T-helper 1 cell (primary cell): ENCODE data around the gene AGO3.
A peak's percentile ranks its signal among the peaks of the same experiment; 100 is the strongest.
"Not testable (repeated sequence)": the region's sequence is repeated elsewhere in the genome, so short reads cannot be mapped to it uniquely, and the experiment has no call there.

ENCODE experiments used
- DNase-seq, 5 donors: peaks; one replicate each; pipeline ENCODE4 v3.0.0-alpha.2; 2012 to 2020

The AGO3 gene

DNA sequence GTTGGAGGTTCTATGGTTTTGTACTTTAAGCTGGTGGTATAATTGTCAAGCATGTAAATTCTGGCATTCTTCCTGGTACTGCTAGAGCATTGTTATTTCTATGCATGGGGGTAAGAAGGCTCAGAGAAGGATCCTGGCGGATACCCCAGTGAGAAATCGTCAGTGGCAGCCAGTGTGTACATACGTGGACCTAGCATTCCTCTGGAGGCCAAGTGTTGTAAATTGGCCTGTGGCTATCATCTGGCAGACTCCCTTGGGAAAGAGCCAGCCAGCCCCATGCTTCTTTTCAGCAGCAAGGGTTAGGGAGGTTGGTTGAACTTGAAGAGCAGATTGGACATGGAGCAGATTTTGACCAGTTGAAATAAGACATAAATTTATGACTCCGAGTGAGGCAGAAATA lies 5.2 kb upstream of the AGO3 start:
- no peak for DNase-seq

- DNase-seq = no peak
These were observed 3.4 kb upstream of the AGO3 start for GRCh38 chr1:35927472-35927871.

- DNase-seq = peak; percentile 9 to 29 (median 26)
These were observed 944 bp upstream of the AGO3 start for GRCh38 chr1:35929730-35930592.

- no peak for DNase-seq
These were observed 697 bp downstream of the AGO3 start for GRCh38 chr1:35931446-35932157.

GRCh38 chr1:35932158-35932636 lies 1.3 kb downstream of the AGO3 start:
- DNase-seq = no peak

- DNase-seq = no peak
These were observed 2.0 kb downstream of the AGO3 start for GRCh38 chr1:35932941-35933340.

GRCh38 chr1:35935442-35936388 lies 4.8 kb downstream of the AGO3 start:
- DNase-seq = no peak

DNA sequence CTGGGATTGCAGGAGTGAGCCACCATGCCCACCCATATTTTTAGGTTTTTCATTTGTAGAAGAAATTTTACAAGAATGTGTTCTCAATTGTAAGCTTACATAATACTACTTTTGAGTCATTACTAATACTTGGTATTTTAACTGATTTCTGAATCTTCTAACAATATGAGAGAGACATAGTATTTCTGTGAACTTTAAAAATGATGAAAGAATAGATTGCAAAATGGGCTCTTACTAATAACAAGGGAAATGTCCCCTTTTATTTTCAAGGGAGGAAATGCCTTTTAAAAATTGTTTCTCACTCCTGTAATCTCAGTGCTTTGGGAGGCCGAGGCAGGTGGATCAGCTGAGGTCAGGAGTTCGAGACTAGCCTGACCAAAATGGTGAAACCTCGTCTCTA lies 5.9 kb downstream of the AGO3 start:
- DNase-seq = no peak

- DNase-seq = no peak
These were observed 8.6 kb downstream of the AGO3 start for GRCh38 chr1:35939484-35939883.

GRCh38 chr1:35945327-35945726 lies 14.4 kb downstream of the AGO3 start:
- DNase-seq = no peak

- peak in 1 of 5 donors; percentile 9 for DNase-seq
These were observed 16.6 kb downstream of the AGO3 start for GRCh38 chr1:35947547-35947946.

- no peak for DNase-seq
These were observed 27.7 kb downstream of the AGO3 start for GRCh38 chr1:35958558-35958957.

DNA sequence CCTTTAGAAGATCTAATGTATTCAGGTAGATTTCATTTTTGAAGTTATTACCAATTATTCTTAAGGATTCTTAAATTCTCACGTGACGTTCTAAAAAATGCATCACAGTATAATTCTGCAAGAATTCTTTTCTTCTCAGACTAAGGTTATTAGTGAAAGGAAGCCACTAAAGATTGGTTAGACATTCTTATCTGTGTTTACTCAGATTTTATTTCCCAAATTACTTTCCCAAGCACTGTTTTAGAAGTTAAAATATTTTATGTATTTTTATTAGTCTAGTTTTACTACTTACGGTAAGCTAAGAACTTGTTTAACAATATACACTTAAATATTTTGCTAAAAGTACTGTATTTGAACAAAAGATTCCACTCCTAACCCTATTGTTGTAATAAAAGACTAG lies 28.4 kb downstream of the AGO3 start:
- no peak for DNase-seq

- no peak for DNase-seq
These were observed 32.0 kb downstream of the AGO3 start for GRCh38 chr1:35962952-35963351.

- not testable (repeated sequence) for DNase-seq
These were observed 33.4 kb downstream of the AGO3 start for GRCh38 chr1:35964277-35964676.

GRCh38 chr1:35968396-35968795 lies 37.5 kb downstream of the AGO3 start:
- DNase-seq = no peak

DNA sequence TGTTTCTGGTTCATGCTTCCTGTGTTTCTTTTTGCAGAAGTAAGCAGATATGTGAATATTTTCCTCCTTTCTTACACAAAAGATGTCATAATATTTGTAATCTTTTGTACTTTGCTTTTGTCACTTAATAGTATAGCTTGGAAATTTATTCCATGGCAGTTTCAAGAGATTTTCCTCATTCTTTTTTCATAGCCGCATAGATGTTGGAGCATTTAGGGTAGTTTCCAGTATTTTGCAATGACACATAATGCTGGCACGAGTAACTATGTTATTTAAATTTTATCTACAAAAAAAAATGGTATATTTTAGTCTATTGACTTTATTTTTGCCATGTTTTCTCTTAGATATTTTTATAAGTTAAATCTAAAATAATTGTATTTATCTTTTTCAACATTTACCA lies 40.7 kb downstream of the AGO3 start:
- no peak for DNase-seq

- not testable (repeated sequence) for DNase-seq
These were observed 41.7 kb downstream of the AGO3 start for GRCh38 chr1:35972631-35973030.

- no peak for DNase-seq
These were observed 49.2 kb downstream of the AGO3 start for GRCh38 chr1:35980090-35980489.

- DNase-seq = no peak
These were observed 57.3 kb downstream of the AGO3 start for GRCh38 chr1:35988237-35988636.

GRCh38 chr1:36006941-36007500 lies 76.1 kb downstream of the AGO3 start:
- DNase-seq = no peak

DNA sequence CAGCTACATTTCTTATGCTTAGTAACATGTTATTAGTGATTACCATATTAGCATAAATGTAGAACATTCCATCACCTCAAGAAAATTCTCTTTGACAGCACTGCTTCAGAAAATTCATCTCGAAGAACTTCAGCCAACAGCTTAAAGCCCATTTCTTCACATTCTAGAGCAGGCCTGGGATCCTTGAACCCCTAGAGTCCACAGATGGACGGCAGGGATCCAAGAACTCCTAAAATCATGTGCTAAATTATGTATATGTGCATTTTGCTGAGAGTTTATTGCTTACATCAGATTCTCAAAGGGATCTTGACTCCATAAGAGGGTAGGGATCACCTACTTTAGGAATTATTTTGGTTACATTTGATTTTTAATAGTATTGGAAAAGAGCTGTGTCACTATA lies 76.8 kb downstream of the AGO3 start:
- DNase-seq = no peak
